ENCODE results near the gene CCDC71.
A peak's percentile ranks its signal among the peaks of the same experiment; 100 is the strongest.

Gene CCDC71

GRCh38 chr3:49122022-49122421, 44.1 kb downstream of the CCDC71 start:
- Histone ChIP-seq H3K27me3 (ENCODE audit: insufficient read depth, poor library complexity, severe bottlenecking) (no peaks in the 10 kb centered on the region), H3K4me3 (replicated peaks; ENCODE audit: insufficient read depth, low read length) (no peak overlapping the region), H3K27ac (replicated peaks) (no peak overlapping the region)
- no peak for DNase-seq (ENCODE audit: low read depth in 1 of 2, low spot score in 1 of 2)
- TF ChIP-seq GABPA (IDR thresholded peaks at IDR 0.05; ENCODE audit: low read depth) (no peak), SPI1 (IDR thresholded peaks at IDR 0.05; ENCODE audit: borderline replicate concordance, low read depth) (no peak), POLR2AphosphoS5 (IDR thresholded peaks at IDR 0.05; ENCODE audit: low read depth) (no peak), CTCF (IDR thresholded peaks at IDR 0.05; ENCODE audit: insufficient read depth, low read length) (no peak), REST (IDR thresholded peaks at IDR 0.05; ENCODE audit: insufficient replicate concordance, low read depth) (no peak)

GRCh38 chr3:49121132-49121736, 44.9 kb downstream of the CCDC71 start:
- H3K27ac ChIP-seq (replicated peaks): peak overlapping the region; percentile 87
- H3K27me3 ChIP-seq (ENCODE audit: insufficient read depth, poor library complexity, severe bottlenecking): no peaks in the 10 kb centered on the region
- H3K4me3 ChIP-seq (replicated peaks; ENCODE audit: insufficient read depth, low read length): peak overlapping the region; percentile 96
- TF ChIP-seq POLR2AphosphoS5 (IDR thresholded peaks at IDR 0.05; ENCODE audit: low read depth) (no peak; the same call in 1 of the 2 replicates), CTCF (IDR thresholded peaks at IDR 0.05; ENCODE audit: insufficient read depth, low read length) (no peak), GABPA (IDR thresholded peaks at IDR 0.05; ENCODE audit: low read depth) (no peak), REST (IDR thresholded peaks at IDR 0.05; ENCODE audit: insufficient replicate concordance, low read depth) (no peak), SPI1 (IDR thresholded peaks at IDR 0.05; ENCODE audit: borderline replicate concordance, low read depth) (no peak)
- DNase-seq (ENCODE audit: low read depth in 1 of 2, low spot score in 1 of 2): no peak

GRCh38 chr3:49120438-49121131, 45.5 kb downstream of the CCDC71 start, which contains the start of gene USP19:
TSS of gene USP19 (minus strand) at chr3:49120823. CDS start at chr3:49119145, 1,678 bp downstream.
- TF ChIP-seq POLR2AphosphoS5 (IDR thresholded peaks at IDR 0.05; ENCODE audit: low read depth): peak; percentile 78; the same call in 1 of the 2 replicates
- no peak for TF ChIP-seq CTCF (IDR thresholded peaks at IDR 0.05; ENCODE audit: insufficient read depth, low read length)
- no peak for TF ChIP-seq REST (IDR thresholded peaks at IDR 0.05; ENCODE audit: insufficient replicate concordance, low read depth)
- peak; percentile 92 for TF ChIP-seq GABPA (IDR thresholded peaks at IDR 0.05; ENCODE audit: low read depth)
- TF ChIP-seq SPI1 (IDR thresholded peaks at IDR 0.05; ENCODE audit: borderline replicate concordance, low read depth): no peak
- peak within 1 kb of the TSS; percentile 87 for H3K27ac ChIP-seq (replicated peaks)
- peak within 1 kb of the TSS; percentile 96 for H3K4me3 ChIP-seq (replicated peaks; ENCODE audit: insufficient read depth, low read length)
- H3K27me3 ChIP-seq (ENCODE audit: insufficient read depth, poor library complexity, severe bottlenecking): no peaks in the 10 kb centered on the region
- DNase-seq (ENCODE audit: low read depth in 1 of 2, low spot score in 1 of 2): peak; percentile 91 to 93

All from HL-60 (cell line).